HK-2 (cell line): ENCODE data around the gene ADAM17.
A peak's percentile ranks its signal among the peaks of the same experiment; 100 is the strongest.

ENCODE experiments used
- DNase-seq: peaks from one replicate; pipeline ENCODE4 v3.0.0-alpha.2; 2018; ENCODE audit not compliant: unreplicated experiment

ADAM17 gene

GRCh38 chr2:9472511-9472910 lies 83.1 kb downstream of the ADAM17 start:
- no peak for DNase-seq

DNA sequence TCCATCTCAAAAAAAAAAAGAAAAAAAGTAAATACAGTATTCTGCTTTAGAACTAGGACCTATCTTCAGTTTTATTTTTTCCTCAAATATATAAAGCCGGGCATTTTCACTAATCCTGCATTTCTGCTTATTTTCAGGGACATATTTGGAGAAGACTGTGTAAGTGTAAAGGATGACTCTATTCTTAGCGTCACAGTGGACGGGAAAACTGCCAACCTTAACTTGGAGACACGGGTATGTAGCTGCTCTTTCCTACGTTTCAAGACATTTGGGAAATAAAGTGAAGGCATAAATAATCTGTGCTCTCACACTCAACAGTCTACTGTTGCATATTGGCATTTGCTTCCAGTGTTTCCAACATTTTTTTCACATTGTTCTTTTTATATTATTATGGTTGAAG lies 84.4 kb downstream of the ADAM17 start:
- DNase-seq, result no peak

GRCh38 chr2:9467687-9468086 lies 87.9 kb downstream of the ADAM17 start:
- DNase-seq, result peak; percentile 62

DNA sequence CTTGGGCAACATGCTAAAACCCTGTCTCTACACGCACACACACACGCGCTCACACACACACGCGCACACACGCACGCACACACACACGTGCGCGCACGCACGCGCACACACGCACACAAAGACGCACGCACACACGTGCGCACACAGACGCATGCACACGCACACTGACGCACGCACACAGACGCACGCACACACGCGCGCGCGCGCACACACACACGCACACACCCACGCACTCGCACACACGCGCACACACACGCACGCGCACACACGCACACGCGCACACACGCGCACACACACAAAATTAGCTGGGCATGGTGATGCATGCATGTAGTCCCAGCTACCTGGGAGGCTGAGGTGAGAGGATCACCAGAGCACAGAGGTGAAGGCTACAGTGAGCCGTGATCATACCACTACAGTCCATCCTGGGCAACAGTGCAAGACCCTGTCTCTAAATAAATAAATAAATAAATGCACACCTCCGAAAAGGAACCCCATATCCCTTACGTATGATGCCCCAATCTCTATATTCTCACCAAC lies 89.4 kb downstream of the ADAM17 start:
- DNase-seq, result no peak

- no peak for DNase-seq
These were observed 90.5 kb downstream of the ADAM17 start for GRCh38 chr2:9465170-9465569.

GRCh38 chr2:9463698-9464034 lies 92.0 kb downstream of the ADAM17 start:
- DNase-seq, result no peak

DNA sequence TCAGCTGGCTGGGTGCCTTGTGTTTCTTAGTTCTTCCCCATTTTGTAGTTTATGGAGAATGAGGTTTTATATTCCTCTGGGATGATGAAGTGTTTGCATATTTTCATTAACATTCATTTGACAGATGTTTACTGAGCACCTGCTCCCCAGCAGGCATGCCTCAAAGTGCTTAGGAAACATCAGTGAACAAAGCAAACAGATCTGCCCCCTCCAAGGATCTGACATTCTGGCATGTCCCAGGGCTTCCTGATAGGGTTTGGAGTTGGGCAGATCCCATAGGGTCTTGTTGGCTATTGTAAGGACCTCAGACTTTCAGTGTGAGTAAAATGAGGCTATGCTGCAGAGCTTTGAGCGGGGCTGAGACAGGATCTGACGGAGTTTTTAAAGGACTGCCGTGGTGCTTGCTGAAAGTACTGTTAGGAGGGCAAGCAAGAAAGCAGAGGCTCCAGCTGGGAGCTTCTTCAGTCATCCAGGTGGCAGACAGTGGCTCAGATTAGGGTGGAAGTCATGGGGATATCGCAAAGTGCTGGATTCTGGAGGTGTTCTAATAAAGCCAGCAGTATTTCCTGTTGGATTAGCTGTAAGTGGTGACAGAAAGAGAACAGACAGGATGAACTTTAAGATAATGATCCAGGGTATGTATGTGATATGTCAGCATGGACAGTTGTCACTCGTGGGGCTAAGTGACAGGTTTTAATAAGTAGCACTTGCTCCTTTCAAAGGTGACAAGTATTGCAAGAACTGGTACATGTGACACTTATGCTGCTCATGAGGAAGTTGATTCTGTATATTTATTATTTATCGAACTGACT lies 92.5 kb downstream of the ADAM17 start:
- DNase-seq, result no peak

DNA sequence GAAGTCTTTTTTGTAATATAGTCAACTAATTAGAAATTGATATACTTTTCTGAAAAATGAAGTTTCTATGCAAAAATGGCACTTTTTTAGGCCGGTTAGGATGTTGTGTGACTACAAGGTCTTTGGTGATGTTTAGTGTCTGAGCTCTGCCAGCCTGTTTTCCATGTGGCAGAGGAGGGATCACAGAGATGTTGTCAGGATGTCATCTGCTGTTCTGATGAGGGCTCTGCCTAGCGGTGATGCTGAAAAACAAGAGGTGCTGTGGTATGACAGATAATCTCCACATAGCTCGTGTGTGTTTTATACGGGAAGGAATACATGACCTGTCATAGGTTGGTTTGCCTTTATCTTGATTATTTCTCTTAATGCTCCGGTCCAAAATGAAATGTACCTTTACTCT lies 93.3 kb downstream of the ADAM17 start:
- DNase-seq, result no peak

DNA sequence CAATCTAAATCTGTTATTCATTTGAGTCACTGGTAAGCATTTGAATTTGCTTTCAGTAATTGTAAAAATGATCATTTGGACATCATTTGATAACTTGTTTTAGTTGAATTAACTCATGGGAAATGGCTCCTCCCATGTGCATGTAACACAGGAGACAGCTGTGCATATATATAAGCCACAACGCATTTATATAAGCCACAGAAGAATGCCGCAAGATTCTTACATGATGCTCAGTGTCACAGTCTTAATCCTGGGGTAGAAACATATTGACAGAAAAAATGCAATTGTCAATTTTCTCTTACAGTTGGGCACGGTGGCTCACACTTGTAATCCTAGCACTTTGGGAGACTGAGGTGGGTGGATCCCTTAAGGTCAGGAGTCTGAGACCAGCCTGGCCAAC lies 94.6 kb downstream of the ADAM17 start:
- no peak for DNase-seq

GRCh38 chr2:9460441-9461017 lies 95.1 kb downstream of the ADAM17 start:
- no peak for DNase-seq

- DNase-seq, result no peak
These were observed 104.4 kb downstream of the ADAM17 start for GRCh38 chr2:9451231-9451630.

- DNase-seq, result no peak
These were observed 110.5 kb downstream of the ADAM17 start for GRCh38 chr2:9445089-9445488.

- DNase-seq, result no peak
These were observed 112.1 kb downstream of the ADAM17 start for GRCh38 chr2:9443526-9443925.

DNA sequence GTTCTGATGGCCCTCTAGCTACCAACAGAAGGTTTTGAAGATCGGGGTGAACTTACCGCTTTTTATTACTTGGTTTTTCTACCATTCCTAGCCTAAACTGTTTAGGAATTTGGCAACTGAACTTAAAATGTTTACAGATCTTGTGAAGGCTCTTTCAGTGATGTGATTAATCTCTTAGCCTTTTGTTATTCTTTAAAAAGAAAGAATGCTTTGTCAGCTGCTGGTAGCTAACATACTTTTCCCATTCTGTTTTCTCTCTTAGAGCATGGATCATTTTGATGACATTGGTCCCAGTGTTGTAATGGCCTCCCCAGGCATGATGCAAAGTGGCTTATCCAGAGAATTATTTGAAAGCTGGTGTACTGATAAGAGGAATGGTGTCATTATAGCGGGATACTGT lies 114.1 kb downstream of the ADAM17 start:
- no peak for DNase-seq

DNA sequence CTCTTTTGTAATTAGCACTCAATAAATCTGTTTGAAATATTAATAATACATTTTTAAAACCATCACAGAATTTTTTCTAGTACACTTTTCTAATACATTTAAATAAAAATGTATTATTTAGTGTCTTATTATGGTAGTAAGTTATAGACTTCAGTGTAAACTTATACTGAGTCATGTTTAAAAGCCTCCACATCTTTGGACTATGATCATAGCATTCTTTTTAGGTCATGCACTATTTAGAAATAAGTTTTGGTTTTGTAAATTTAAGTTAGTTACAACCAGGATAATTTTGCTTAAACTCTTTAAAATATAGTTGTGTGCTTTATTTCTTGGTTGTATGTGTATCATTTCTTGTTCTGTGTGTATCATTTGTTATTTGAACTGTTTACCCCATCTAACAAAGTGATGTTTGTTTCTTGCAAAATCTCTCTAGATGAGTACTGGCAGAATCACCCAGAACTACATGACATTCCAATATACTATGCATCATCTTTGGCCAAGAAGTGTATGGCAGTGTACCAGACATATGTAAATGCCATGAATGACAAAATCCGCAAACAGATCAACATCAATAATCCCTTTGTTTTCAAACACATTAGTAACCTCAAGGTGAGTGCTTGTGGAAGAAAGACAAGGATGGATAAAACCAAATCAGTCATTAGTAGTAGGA lies 115.4 kb downstream of the ADAM17 start:
- no peak for DNase-seq

DNA sequence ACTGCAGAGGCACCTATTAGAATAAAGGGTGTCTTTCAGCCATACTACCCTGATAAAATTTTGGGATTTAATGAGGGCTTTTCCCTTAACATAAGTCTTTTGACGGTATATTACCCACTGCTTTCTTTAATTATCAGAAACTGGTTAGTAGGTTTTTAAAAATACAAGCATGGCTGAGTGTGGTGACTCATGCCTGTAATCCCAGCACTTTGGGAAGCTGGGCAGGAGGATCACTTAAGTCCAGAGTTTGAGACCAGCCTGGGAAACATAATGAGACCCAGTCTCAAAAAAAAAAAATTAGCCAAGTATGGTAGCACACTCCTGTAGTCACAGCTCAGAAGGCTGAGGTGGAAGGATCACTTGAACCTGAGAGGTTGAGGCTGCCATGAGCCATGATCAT lies 116.1 kb downstream of the ADAM17 start:
- no peak for DNase-seq
